ENCODE data around the gene PDZD2. TPM values are rescaled to one million over a fixed set of nuclear protein-coding genes. Genes with fewer than 3 reads are reported as not detected.

PDZD2 gene
- total RNA-seq, 2 donors from 2014 or later = 6.6 to 14.6 TPM

- peak; percentile 28 for DNase-seq
- WGBS, 2 experiments (ENCODE audit: insufficient coverage in 1 of 2, insufficient read length in 1 of 2) = 86 to 91% methylated on average over 5 to 6 of the region's 7 CpGs
- H3K9me3 ChIP-seq (ENCODE audit: control insufficient read depth, low read length) = no peaks in the 10 kb centered on the region
- peaks cover 3% of the 10 kb centered on the region for H3K4me1 ChIP-seq (ENCODE audit: control insufficient read depth, insufficient read depth, low read length)
- no peak overlapping the region for H3K9ac ChIP-seq (ENCODE audit: extremely low read depth, low read length, poor library complexity, severe bottlenecking)
- H3K27ac ChIP-seq (ENCODE audit: low read depth, low read length) = no peak overlapping the region
- no peak overlapping the region for H3K27ac Mint-ChIP-seq
- no peaks in the 10 kb centered on the region for H3K27me3 Mint-ChIP-seq (ENCODE audit: insufficient read depth)
- H3K4me1 Mint-ChIP-seq = peaks cover 23% of the 10 kb centered on the region
- no peaks in the 10 kb centered on the region for H3K36me3 ChIP-seq (ENCODE audit: control insufficient read depth, insufficient read depth, low read length)
- H3K9me3 Mint-ChIP-seq = no peaks in the 10 kb centered on the region
- H3K27me3 ChIP-seq (ENCODE audit: control insufficient read depth, insufficient read depth, low read length, poor library complexity, severe bottlenecking) = no peaks in the 10 kb centered on the region
- no peaks in the 10 kb centered on the region for H3K36me3 Mint-ChIP-seq (ENCODE audit: low read depth)
- TF ChIP-seq CTCF (conservative IDR thresholded peaks at IDR 0.05) = no peak
- H3K4me3 ChIP-seq (ENCODE audit: low read length) = no peak overlapping the region
- H3K4me3 Mint-ChIP-seq = no peak overlapping the region
Observed at GRCh38 chr5:31890046-31890445, 251.1 kb downstream of the PDZD2 start.

GRCh38 chr5:31894141-31894540 lies 255.2 kb downstream of the PDZD2 start:
- 33 to 88% methylated on average over 1 to 6 of the region's 6 CpGs for WGBS, 2 experiments (ENCODE audit: insufficient coverage in 1 of 2, insufficient read length in 1 of 2)
- H3K36me3 ChIP-seq (ENCODE audit: control insufficient read depth, insufficient read depth, low read length) = no peaks in the 10 kb centered on the region
- H3K4me1 ChIP-seq (ENCODE audit: control insufficient read depth, insufficient read depth, low read length) = peaks cover 3% of the 10 kb centered on the region
- Mint-ChIP-seq H3K4me1 (peaks cover 16% of the 10 kb centered on the region), H3K4me3 (no peak overlapping the region), H3K9me3 (no peaks in the 10 kb centered on the region), H3K36me3 (ENCODE audit: low read depth) (no peaks in the 10 kb centered on the region), H3K27me3 (ENCODE audit: insufficient read depth) (no peaks in the 10 kb centered on the region), H3K27ac (no peak overlapping the region)
- TF ChIP-seq CTCF (conservative IDR thresholded peaks at IDR 0.05) = no peak
- no peaks in the 10 kb centered on the region for H3K9me3 ChIP-seq (ENCODE audit: control insufficient read depth, low read length)
- H3K4me3 ChIP-seq (ENCODE audit: low read length) = no peak overlapping the region
- no peak overlapping the region for H3K9ac ChIP-seq (ENCODE audit: extremely low read depth, low read length, poor library complexity, severe bottlenecking)
- DNase-seq = peak; percentile 20
- no peaks in the 10 kb centered on the region for H3K27me3 ChIP-seq (ENCODE audit: control insufficient read depth, insufficient read depth, low read length, poor library complexity, severe bottlenecking)
- H3K27ac ChIP-seq (ENCODE audit: low read depth, low read length) = no peak overlapping the region

GRCh38 chr5:31895199-31895820 lies 256.4 kb downstream of the PDZD2 start:
- Histone ChIP-seq H3K9ac (ENCODE audit: extremely low read depth, low read length, poor library complexity, severe bottlenecking) (no peak overlapping the region), H3K4me1 (ENCODE audit: control insufficient read depth, insufficient read depth, low read length) (no peaks in the 10 kb centered on the region), H3K27ac (ENCODE audit: low read depth, low read length) (no peak overlapping the region), H3K4me3 (ENCODE audit: low read length) (no peak overlapping the region), H3K36me3 (ENCODE audit: control insufficient read depth, insufficient read depth, low read length) (no peaks in the 10 kb centered on the region), H3K27me3 (ENCODE audit: control insufficient read depth, insufficient read depth, low read length, poor library complexity, severe bottlenecking) (no peaks in the 10 kb centered on the region), H3K9me3 (ENCODE audit: control insufficient read depth, low read length) (no peaks in the 10 kb centered on the region)
- peaks cover 6% of the 10 kb centered on the region for H3K4me1 Mint-ChIP-seq
- no peak overlapping the region for H3K4me3 Mint-ChIP-seq
- H3K27ac Mint-ChIP-seq = peak overlapping the region; percentile 58
- H3K36me3 Mint-ChIP-seq (ENCODE audit: low read depth) = no peaks in the 10 kb centered on the region
- no peaks in the 10 kb centered on the region for H3K9me3 Mint-ChIP-seq
- peak; percentile 15 for TF ChIP-seq CTCF (conservative IDR thresholded peaks at IDR 0.05)
- WGBS, 2 experiments (ENCODE audit: insufficient coverage in 1 of 2, insufficient read length in 1 of 2) = 43 to 76% methylated on average over 1 to 2 of the region's 2 CpGs
- DNase-seq = peak; percentile 20
- H3K27me3 Mint-ChIP-seq (ENCODE audit: insufficient read depth) = no peaks in the 10 kb centered on the region
